Left renal pelvis (tissue), 4 donors: Measurements from ENCODE around the gene PUS7. TPM values are rescaled to one million over a fixed set of nuclear protein-coding genes. Genes with fewer than 3 reads are reported as not detected.

Source experiments
- DNase-seq, 4 donors: peaks; one replicate each; pipeline ENCODE4 v3.0.0-alpha.2; 2013; ENCODE audit warnings: low read depth in 4 of 4, low spot score in 3 of 4
- polyA plus RNA-seq, 4 donors: library from polyadenylated mRNA; unstranded; fragments of 120-200 nt; gene quantifications; one replicate each; pipeline ENCODE4 v1.2.1, GENCODE V29; 2013; ENCODE audit not compliant: insufficient read length in 4 of 4

Gene PUS7
- polyA plus RNA-seq, 4 donors = 11.9 to 23.5 (median 22.1) TPM

- no peak for DNase-seq
These were observed 19.9 kb downstream of the PUS7 start for GRCh38 chr7:105502173-105502572.

DNA sequence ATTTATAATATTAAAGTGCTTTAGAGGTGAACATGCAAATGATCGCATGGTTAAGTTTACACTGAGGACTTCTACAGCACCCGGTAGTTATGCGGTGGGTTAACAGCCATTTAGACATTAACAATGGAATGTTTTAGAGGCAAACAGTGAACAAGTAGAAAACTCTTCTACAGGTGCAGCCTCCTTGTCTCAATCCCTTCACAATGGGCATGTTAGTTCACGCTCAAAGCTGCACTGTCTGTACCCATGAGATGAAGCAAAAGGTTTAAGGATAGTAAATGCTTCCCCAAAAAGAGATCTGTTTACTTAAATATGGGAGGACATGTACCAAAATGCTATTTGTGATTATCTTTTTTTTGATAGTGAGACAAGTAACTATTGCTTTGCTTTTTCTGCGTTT lies 25.1 kb downstream of the PUS7 start:
- no peak for DNase-seq

- DNase-seq = no peak
These were observed 25.6 kb downstream of the PUS7 start for GRCh38 chr7:105496521-105496920.

- no peak for DNase-seq
These were observed 28.2 kb downstream of the PUS7 start for GRCh38 chr7:105493923-105494315.

GRCh38 chr7:105493196-105493922 lies 28.7 kb downstream of the PUS7 start:
- no peak for DNase-seq

- DNase-seq = no peak
These were observed 32.7 kb downstream of the PUS7 start for GRCh38 chr7:105489409-105489808.

- DNase-seq = peak in 2 of 4 donors; percentile 19 to 21
These were observed 34.2 kb downstream of the PUS7 start for GRCh38 chr7:105487579-105488571.

- no peak for DNase-seq
These were observed 41.1 kb downstream of the PUS7 start for GRCh38 chr7:105480931-105481330.

DNA sequence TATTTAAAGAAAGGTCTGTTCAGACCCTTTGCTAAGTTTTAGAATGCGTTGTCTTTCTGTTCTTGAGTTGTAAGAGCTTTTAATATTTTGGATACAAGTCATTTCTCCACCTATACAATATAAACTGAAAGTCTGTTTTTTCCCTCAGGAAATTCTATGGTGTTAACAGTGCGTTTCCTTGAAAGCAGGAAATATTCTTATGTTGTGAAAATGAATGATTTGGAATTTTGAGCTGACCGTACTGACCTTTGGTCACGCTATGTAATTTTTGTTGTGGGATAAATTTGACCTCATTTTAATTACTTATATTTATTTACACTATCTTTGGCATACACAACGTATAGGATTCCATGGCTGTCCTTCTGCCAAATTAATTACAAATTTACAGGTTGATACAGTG lies 43.5 kb downstream of the PUS7 start:
- DNase-seq = no peak

DNA sequence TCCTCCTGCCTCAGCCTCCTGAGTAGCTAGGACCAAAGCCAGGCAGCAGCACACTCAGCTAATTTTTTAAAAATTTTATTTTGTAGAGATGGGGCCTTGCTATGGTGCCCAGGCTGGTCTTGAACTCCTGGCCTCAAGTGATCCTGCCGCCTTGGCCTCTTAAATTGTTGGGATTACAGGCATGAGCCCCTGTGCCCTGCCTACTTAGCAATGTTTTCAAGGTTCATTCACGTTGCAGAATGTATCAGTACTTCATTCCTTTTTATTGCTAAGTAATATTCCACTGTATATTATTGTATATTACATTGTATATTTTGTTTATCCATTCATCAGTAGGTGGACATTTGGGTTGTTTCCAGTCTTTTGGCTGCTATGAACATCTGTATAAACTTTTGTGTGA lies 44.2 kb downstream of the PUS7 start:
- DNase-seq = no peak

DNA sequence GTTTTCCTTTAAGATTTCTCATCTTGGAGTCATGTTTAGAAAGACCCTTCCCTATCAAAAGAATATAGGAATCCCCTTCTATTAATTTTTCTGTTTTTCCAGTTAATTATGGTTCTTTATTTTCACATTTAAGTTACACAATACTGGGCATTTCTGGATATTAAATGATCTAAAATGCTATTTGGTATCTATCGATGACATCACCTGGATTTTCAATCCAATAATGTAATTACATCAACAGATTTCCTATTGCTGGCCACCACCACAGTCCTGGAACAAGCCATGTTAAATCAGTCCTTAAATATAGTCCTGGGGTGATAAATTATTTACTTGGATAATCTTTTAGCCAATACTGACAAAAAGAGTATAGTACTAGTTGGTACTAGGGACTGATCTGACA lies 48.0 kb downstream of the PUS7 start:
- DNase-seq = no peak

- DNase-seq = no peak
These were observed 48.9 kb downstream of the PUS7 start for GRCh38 chr7:105473163-105473562.

GRCh38 chr7:105470846-105471245 lies 51.2 kb downstream of the PUS7 start:
- DNase-seq = no peak

DNA sequence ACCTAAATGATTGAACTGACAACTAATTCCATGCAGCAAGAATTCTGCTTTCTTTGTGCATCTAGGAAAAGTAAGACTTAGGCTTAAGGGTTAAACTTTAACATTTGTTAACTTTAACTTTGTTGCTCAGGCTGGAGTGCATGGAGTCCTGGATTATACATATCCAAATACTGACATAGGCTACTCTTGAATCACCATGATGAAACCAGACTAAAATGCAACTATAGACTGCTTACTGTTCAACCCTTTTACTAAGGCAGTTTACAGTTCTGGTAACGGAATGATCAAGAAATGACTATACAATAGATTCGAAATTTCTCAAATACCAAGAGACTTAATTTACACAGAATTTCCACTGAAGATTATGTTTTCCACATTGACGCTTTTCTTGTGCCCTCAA lies 52.0 kb downstream of the PUS7 start:
- no peak for DNase-seq

DNA sequence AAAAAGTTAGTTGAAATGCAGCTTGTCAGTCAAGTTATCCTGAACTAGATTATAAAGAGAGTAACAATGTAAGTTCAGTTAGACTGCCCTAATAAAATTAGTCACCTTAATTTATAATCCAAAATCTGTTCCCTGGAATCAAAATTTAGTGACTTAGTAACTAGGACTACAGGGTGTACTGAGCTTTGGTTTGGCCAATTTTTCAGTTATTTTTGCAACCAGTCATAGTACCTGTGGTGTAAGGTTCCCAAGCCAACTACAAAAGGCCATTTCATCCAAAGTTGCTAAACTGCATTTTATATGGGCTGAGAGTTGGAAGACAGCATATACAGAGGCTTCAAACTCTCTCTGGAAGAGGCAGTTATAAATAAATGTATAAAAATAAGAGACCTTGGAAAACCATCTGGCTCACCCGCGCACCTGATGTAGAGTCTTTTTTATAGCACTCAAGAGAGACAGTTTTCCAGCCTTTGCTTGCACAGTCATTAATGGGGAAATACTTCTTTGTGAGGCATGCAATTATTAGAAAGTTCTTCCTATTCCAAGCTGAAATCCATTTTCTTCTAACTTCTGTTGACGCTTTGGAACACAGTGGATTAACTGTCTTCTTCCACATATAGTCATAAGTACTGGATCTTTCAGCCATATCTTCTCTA lies 59.2 kb downstream of the PUS7 start:
- no peak for DNase-seq

DNA sequence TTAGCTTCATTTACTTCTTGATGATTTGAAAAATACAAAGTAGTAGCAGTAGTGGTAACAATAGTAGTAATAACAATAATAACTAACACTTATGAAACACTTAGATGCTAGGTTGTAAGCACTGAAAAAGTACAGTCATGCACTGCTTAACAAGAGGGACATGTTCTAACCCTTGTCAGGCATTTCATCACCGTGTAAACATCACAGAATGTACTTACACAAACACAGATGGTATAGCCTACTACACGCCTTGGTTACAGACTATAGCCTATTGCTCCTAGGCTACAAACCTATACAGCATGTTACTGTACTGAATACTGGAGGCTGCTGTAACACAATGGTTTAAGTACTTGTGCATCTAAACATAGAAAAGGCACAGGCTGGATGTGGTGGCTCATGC lies 60.6 kb downstream of the PUS7 start:
- DNase-seq = no peak

- no peak for DNase-seq
These were observed 64.3 kb downstream of the PUS7 start for GRCh38 chr7:105457619-105458225.

- no peak for DNase-seq
These were observed 67.2 kb downstream of the PUS7 start for GRCh38 chr7:105454921-105455320.

DNA sequence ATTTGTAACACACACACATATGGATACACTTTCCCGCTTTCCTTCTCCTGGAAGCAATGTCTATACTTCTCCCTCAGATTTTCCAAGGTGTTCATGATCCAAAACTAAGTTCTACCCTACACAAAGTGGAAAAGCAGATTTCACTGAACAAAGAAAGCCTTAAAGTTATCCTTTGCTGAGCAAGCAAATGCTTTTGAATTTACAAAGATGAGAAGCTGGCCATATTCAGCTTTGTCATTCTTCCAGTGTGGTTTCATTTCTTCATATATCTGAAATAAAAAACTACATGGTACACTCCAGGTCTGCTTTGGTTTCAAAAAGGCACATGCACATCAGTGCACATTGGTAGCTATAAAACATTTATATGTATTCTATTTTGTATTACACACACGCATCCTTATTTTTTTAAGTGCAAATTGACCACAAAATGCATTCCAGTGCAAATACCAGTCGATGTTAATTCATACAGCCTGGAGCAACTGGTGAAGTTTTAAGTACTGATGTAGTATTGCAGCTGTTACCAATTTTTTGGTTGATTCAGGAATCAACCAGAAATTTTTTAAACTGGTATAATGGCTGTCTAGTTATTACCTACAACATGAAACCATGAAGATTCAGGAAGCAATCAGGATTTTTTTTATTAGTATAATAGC lies 67.8 kb downstream of the PUS7 start:
- DNase-seq = no peak

DNA sequence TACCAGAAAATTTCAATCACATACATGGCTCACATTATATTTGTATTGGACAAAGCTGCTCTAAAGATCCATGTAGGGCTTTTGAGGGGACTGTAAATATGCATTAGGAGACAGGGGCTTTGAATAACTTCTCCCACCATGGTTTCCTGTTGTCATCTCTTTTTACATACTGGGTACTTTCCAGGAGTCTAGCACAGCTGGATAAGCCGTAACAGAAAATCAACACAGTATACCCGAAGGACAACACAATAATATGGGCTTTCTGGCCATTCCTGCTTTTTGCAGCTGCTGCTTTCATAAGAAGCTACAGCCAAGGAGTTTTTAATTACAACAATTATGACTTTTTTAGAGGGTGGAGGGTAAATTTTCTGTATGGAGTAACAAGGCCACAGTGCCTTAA lies 70.0 kb downstream of the PUS7 start:
- DNase-seq = no peak
